Inflammatory macrophage treated with lipopolysaccharide for 1 hour (primary cell): ENCODE measurements around the gene TEX14.
"Not testable (repeated sequence)": the region's sequence is repeated elsewhere in the genome, so short reads cannot be mapped to it uniquely, and the experiment has no call there.

Experiments
- DNase-seq, 2 donors: peaks; one replicate each; pipeline ENCODE4 v3.0.0-alpha.2; 2020 to 2022

Gene TEX14

GRCh38 chr17:58691701-58692238 lies at the start of gene TEX14:
Gene TEX14, minus strand, starts transcription at chr17:58692045. Its CDS starts 40,044 bp downstream, at chr17:58652001.
- DNase-seq: no peak

- DNase-seq: no peak
These were observed 49.3 kb upstream of the TEX14 start for GRCh38 chr17:58741121-58741625.

GRCh38 chr17:58734811-58735210 lies 43.0 kb upstream of the TEX14 start:
- no peak for DNase-seq

GRCh38 chr17:58734040-58734439 lies 42.2 kb upstream of the TEX14 start:
- DNase-seq: no peak

- no peak for DNase-seq
These were observed 39.1 kb upstream of the TEX14 start for GRCh38 chr17:58730937-58731336.

- no peak for DNase-seq
These were observed 37.0 kb upstream of the TEX14 start for GRCh38 chr17:58728798-58729197.

GRCh38 chr17:58722696-58723095 lies 30.9 kb upstream of the TEX14 start:
- DNase-seq: no peak

GRCh38 chr17:58722274-58722673 lies 30.4 kb upstream of the TEX14 start:
- DNase-seq: no peak

GRCh38 chr17:58710948-58711552 lies 19.2 kb upstream of the TEX14 start:
- DNase-seq: peak; percentile 31 to 93

GRCh38 chr17:58706351-58707140 lies 14.7 kb upstream of the TEX14 start:
- DNase-seq: no peak

- no peak for DNase-seq
These were observed 12.1 kb upstream of the TEX14 start for GRCh38 chr17:58703916-58704286.

GRCh38 chr17:58703137-58703915 lies 11.5 kb upstream of the TEX14 start:
- DNase-seq: no peak

GRCh38 chr17:58702708-58703107 lies 10.9 kb upstream of the TEX14 start:
- DNase-seq: no peak

- no peak for DNase-seq
These were observed 10.2 kb upstream of the TEX14 start for GRCh38 chr17:58702045-58702476.

GRCh38 chr17:58699771-58700170 lies 7.9 kb upstream of the TEX14 start:
- no peak for DNase-seq

- no peak for DNase-seq
These were observed 3.0 kb upstream of the TEX14 start for GRCh38 chr17:58694826-58695225.

GRCh38 chr17:58694302-58694701 lies 2.5 kb upstream of the TEX14 start:
- no peak for DNase-seq

GRCh38 chr17:58693751-58694150 lies 1.9 kb upstream of the TEX14 start:
- peak in 1 of 2 donors; percentile 8 for DNase-seq

GRCh38 chr17:58693208-58693607 lies 1.4 kb upstream of the TEX14 start:
- peak in 1 of 2 donors; percentile 4 for DNase-seq

- DNase-seq: peak; percentile 77 to 80
These were observed 602 bp upstream of the TEX14 start, which contains the start of gene RAD51C for GRCh38 chr17:58692239-58693055. Gene RAD51C, plus strand, starts transcription at chr17:58692602. Its CDS starts 42 bp downstream, at chr17:58692644.

- DNase-seq: not testable (repeated sequence)
These were observed 1.8 kb downstream of the TEX14 start for GRCh38 chr17:58690033-58690432.

GRCh38 chr17:58688521-58688920 lies 3.3 kb downstream of the TEX14 start:
- DNase-seq: no peak
